ENCODE results near the gene NMS.

DNA sequence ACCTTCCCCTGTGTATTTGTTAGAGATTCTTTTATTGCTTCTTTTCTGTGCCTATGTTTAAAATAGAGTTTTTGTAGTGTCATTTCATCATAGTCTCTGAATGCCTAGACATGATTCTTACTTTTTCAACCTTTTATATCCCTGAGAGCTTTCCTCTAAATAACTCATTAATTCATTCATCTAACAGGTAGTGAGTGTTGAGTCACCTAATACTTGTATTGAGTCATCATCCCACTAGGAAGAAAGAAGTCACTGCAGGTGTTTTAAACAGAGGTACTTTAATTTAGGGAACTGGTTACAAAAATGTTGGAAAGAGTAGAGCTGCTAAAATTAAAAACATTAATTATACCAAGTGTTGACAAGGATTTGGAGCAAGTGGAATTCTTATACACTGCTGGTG, 18.5 kb upstream of the NMS start:
- TF ChIP-seq, protein P1, sequence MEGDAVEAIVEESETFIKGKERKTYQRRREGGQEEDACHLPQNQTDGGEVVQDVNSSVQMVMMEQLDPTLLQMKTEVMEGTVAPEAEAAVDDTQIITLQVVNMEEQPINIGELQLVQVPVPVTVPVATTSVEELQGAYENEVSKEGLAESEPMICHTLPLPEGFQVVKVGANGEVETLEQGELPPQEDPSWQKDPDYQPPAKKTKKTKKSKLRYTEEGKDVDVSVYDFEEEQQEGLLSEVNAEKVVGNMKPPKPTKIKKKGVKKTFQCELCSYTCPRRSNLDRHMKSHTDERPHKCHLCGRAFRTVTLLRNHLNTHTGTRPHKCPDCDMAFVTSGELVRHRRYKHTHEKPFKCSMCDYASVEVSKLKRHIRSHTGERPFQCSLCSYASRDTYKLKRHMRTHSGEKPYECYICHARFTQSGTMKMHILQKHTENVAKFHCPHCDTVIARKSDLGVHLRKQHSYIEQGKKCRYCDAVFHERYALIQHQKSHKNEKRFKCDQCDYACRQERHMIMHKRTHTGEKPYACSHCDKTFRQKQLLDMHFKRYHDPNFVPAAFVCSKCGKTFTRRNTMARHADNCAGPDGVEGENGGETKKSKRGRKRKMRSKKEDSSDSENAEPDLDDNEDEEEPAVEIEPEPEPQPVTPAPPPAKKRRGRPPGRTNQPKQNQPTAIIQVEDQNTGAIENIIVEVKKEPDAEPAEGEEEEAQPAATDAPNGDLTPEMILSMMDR (IDR thresholded peaks at IDR 0.05; ENCODE audit: low read length) = no peak
- no peak for TF ChIP-seq EZH2 (IDR thresholded peaks at IDR 0.05; ENCODE audit: borderline replicate concordance, low read length)
